ENCODE results near the gene ROR2. TPM values are rescaled to one million over a fixed set of nuclear protein-coding genes. Genes with fewer than 3 reads are reported as not detected.

The ROR2 gene
- total RNA-seq, 4 donors from 2014 or later: 6.3 to 32.2 (median 15.1) TPM

- ATAC-seq (ENCODE audit: low FRiP score) (no peak), DNase-seq (ENCODE audit: low spot score) (no peak)
- TF ChIP-seq CTCF (IDR thresholded peaks at IDR 0.05): no peak
Observed at GRCh38 chr9:91943478-91944470, 6.3 kb downstream of the ROR2 start.

DNA sequence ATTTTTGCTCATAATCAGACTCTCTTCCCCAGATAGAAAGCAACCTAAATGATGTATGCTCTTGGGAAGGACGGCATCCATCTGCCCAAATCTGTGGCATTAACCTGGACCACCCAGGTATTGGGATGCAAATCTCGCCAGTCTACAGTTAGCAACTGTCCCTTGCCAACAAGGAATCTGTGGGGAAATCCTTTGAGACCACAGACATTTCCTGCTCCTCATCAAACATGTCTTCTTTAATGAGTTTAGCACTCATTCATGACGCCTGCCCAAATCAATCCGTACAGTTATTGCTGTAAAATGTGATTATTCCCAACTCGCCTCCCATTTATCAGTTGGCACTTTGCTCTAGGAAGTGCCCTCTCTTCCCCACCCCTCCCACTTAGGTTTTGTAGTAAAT lies 7.8 kb downstream of the ROR2 start:
- ATAC-seq (ENCODE audit: low FRiP score): no peak
- no peak for TF ChIP-seq CTCF (IDR thresholded peaks at IDR 0.05)
- no peak for DNase-seq (ENCODE audit: low spot score)

- ATAC-seq (ENCODE audit: low FRiP score) (no peak), DNase-seq (ENCODE audit: low spot score) (no peak)
- TF ChIP-seq CTCF (IDR thresholded peaks at IDR 0.05): no peak
Observed at GRCh38 chr9:91939978-91940377, 10.1 kb downstream of the ROR2 start.

DNA sequence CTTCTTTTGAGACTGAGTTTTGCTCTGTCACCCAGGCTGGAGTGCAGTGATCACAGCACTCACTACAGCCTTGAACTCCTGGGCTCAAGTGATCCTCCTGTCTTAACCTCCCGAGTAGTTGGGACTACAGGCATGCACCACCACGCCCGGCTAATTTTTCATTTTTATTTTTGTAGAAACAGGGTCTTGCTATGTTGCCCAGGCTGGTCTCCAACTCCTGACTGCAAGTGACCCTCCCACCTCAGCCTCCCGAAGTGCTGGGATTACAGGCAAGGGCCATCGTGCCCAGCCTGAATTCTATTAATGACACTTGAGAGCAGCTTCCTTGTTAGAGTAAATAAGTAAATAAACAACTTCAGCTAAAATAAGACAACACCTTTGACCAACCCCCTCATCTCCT lies 12.3 kb downstream of the ROR2 start:
- DNase-seq (ENCODE audit: low spot score) (no peak), ATAC-seq (ENCODE audit: low FRiP score) (no peak)
- TF ChIP-seq CTCF (IDR thresholded peaks at IDR 0.05): no peak

DNA sequence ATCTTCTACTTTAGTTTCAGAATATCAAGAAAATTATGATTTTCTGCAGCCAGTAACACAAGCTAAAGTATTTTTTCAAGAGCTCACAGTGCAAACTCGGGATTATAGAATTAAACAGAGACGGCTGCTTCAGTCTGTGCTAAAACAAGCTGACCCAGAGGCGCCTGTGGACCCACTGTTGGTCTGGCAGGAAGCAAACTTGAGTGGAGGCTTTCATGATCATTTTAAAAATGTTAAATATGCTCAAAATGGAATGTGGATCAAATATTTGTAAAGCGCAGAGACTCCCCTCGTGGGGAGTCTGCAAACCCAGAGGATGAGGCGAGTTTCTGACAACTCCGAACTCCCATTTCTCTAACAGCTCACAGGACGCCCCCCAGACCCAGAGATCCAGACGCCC lies 13.0 kb downstream of the ROR2 start:
- TF ChIP-seq CTCF (IDR thresholded peaks at IDR 0.05): no peak
- ATAC-seq (ENCODE audit: low FRiP score) (no peak), DNase-seq (ENCODE audit: low spot score) (no peak)

GRCh38 chr9:91935805-91936514 lies 14.1 kb downstream of the ROR2 start:
- DNase-seq (ENCODE audit: low spot score) (no peak), ATAC-seq (ENCODE audit: low FRiP score) (no peak)
- no peak for TF ChIP-seq CTCF (IDR thresholded peaks at IDR 0.05)

Data from omental fat pad (tissue), 4 donors.